Sigmoid colon (tissue), 4 donors: Measurements from ENCODE around the gene KLHDC8A.

Experiments
- POLR2A ChIP-seq, 2 donors: fragments of 450-650 bp; IDR thresholded peaks; one replicate each; pipeline ENCODE4 v1.6.1; 2016; ENCODE audit warnings: antibody characterized with exemption in 2 of 2, mild to moderate bottlenecking in 2 of 2, moderate library complexity in 2 of 2
- POLR2AphosphoS5 ChIP-seq, 4 donors: sonication (generic); formaldehyde crosslinking; IDR thresholded peaks; one replicate each; pipeline ENCODE4 v1.6.1; 2017; ENCODE audit warnings: antibody characterized with exemption in 4 of 4
- TF ChIP-seq, protein P1 (sequence below), 4 experiments: fragments of 450-650 bp in 3 of 4; fragments of 200-600 bp in 1 of 4; IDR thresholded peaks; one replicate each; pipeline ENCODE4 v1.5.1; 2016 to 2019; ENCODE audit warnings: antibody characterized with exemption in 4 of 4, mild to moderate bottlenecking in 3 of 4, moderate library complexity in 2 of 4

DNA sequence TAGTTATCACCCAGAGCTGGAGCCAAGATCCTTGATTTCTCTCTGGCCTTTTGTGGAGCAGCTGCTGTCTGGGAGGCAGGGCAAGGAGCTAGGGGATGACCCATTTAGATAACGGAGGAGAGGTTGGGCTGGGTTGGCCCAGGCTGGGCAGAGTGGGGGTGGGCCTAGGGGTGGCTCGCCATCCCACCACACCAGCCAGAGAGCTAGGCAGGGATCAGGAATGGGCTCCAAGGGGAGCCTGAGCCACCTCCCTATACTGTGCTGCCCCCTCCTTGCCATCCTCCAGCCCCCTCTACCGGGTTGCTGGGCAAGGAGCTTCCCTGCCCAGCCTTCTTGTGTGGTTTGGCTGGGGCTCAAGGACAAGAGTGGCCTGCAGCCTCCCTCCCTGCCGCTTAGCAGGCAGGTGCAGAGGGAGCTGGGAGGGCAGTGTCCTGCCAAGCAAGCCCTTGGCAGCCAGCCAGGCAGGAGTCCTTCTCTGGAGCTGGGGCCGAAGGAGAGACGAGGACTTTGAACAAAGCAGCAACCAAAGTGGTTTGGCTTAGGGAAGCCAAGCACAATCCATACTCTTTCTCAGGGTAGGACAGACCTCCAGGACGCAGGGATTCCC, 39.3 kb downstream of the KLHDC8A start:
- TF ChIP-seq POLR2A (IDR thresholded peaks at IDR 0.05) (no peak), POLR2AphosphoS5 (IDR thresholded peaks at IDR 0.05) (no peak)
- TF ChIP-seq, protein P1, sequence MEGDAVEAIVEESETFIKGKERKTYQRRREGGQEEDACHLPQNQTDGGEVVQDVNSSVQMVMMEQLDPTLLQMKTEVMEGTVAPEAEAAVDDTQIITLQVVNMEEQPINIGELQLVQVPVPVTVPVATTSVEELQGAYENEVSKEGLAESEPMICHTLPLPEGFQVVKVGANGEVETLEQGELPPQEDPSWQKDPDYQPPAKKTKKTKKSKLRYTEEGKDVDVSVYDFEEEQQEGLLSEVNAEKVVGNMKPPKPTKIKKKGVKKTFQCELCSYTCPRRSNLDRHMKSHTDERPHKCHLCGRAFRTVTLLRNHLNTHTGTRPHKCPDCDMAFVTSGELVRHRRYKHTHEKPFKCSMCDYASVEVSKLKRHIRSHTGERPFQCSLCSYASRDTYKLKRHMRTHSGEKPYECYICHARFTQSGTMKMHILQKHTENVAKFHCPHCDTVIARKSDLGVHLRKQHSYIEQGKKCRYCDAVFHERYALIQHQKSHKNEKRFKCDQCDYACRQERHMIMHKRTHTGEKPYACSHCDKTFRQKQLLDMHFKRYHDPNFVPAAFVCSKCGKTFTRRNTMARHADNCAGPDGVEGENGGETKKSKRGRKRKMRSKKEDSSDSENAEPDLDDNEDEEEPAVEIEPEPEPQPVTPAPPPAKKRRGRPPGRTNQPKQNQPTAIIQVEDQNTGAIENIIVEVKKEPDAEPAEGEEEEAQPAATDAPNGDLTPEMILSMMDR (IDR thresholded peaks at IDR 0.05) = no peak
